Smooth muscle cell (in vitro differentiated cells): Measurements from ENCODE around the gene NR6A1. TPM values are rescaled to one million over a fixed set of nuclear protein-coding genes. Genes with fewer than 3 reads are reported as not detected.

ENCODE experiments used
- DNase-seq: peaks from one replicate; lab custom pipeline; 2025; ENCODE audit not compliant: unreplicated experiment; lab: John Stamatoyannopoulos, UW
- H2AFZ ChIP-seq: fragments of 200-600 bp; sonication (generic); 2 replicates; pipeline ENCODE4 v1.6.0; 2016; ENCODE audit warnings: antibody characterized with exemption, low read depth, mild to moderate bottlenecking
- H3F3A ChIP-seq: fragments of 200-600 bp; sonication (generic); 2 replicates; pipeline ENCODE4 v1.6.0; 2017; ENCODE audit warnings: antibody characterized with exemption, low read depth
- H3K27ac ChIP-seq: fragments of 200-600 bp; sonication (generic); 2 replicates; pipeline ENCODE4 v1.5.1; 2016; ENCODE audit warnings: low read depth, mild to moderate bottlenecking
- H3K27me3 ChIP-seq: fragments of 200-600 bp; sonication (generic); 2 replicates; pipeline ENCODE4 v1.6.1; 2016; ENCODE audit warnings: low read depth, mild to moderate bottlenecking
- H3K36me3 ChIP-seq: fragments of 200-600 bp; sonication (generic); 2 replicates; pipeline ENCODE4 v1.5.1; 2016; ENCODE audit warnings: low read depth
- H3K4me1 ChIP-seq: fragments of 200-600 bp; sonication (generic); 2 replicates; pipeline ENCODE4 v1.5.1; 2016; ENCODE audit warnings: low read depth
- H3K4me2 ChIP-seq: fragments of 200-600 bp; sonication (generic); 2 replicates; pipeline ENCODE4 v1.6.0; 2016; ENCODE audit warnings: mild to moderate bottlenecking
- H3K4me3 ChIP-seq: fragments of 200-600 bp; sonication (generic); 2 replicates; pipeline ENCODE4 v1.5.1; 2016; ENCODE audit warnings: mild to moderate bottlenecking
- H3K79me2 ChIP-seq: fragments of 200-600 bp; sonication (generic); 2 replicates; pipeline ENCODE4 v1.6.0; 2016; ENCODE audit warnings: low read depth, mild to moderate bottlenecking
- H3K9ac ChIP-seq: fragments of 200-600 bp; sonication (generic); 2 replicates; pipeline ENCODE4 v1.6.0; 2016; ENCODE audit warnings: low read depth
- H3K9me3 ChIP-seq: fragments of 200-600 bp; sonication (generic); replicated peaks from 2 replicates; pipeline ENCODE4 v1.5.1; 2016; ENCODE audit warnings: low read depth
- H4K20me1 ChIP-seq: fragments of 200-600 bp; sonication (generic); 2 replicates; pipeline ENCODE4 v1.6.0; 2016; ENCODE audit warnings: low read depth
- CTCF ChIP-seq: fragments of 200-600 bp; sonication (generic); IDR thresholded peaks from 2 replicates; pipeline ENCODE4 v1.5.1; 2017; ENCODE audit warnings: borderline replicate concordance, mild to moderate bottlenecking, antibody characterized with exemption; ENCODE audit not compliant: insufficient read depth, poor library complexity, severe bottlenecking
- WGBS: methylation state at CpG from one replicate; pipeline ENCODE4 v1.1.7; 2016; ENCODE audit warnings: low lambda C conversion rate; 5-methylcytosine and 5-hydroxymethylcytosine counted together
- polyA plus RNA-seq: library from polyadenylated mRNA; unstranded; fragments of >200 nt; fragmentation: Nextera tagmentation; extraction: Ambion mirVana; gene quantifications from 2 replicates; pipeline ENCODE4 v1.2.1, GENCODE V29; 2016
- total RNA-seq: library from RNA; depleted of rRNA; stranded (reverse); fragments of >200 nt; gene quantifications from 2 replicates; pipeline ENCODE4 v1.2.3, GENCODE V29; 2014

Gene NR6A1
- total and polyA plus RNA-seq, 2 experiments from 2014 or later, result 0.17 to 0.31 TPM

- 24% methylated on average over 10 of the region's 10 CpGs for WGBS
- H3K4me3 ChIP-seq, result no peak overlapping the region
- no peaks in the 10 kb centered on the region for H3K36me3 ChIP-seq
- no peaks in the 10 kb centered on the region for H4K20me1 ChIP-seq
- H3K79me2 ChIP-seq, result no peaks in the 10 kb centered on the region
- peaks cover 5% of the 10 kb centered on the region for H3K4me1 ChIP-seq
- DNase-seq, result no peak
- no peaks in the 10 kb centered on the region for H3K27me3 ChIP-seq
- H3K9me3 ChIP-seq, result no peaks in the 10 kb centered on the region
- no peak overlapping the region for H2AFZ ChIP-seq
- H3K27ac ChIP-seq, result peak overlapping the region; percentile 95
- H3F3A ChIP-seq, result peaks cover 22% of the 10 kb centered on the region
- peak overlapping the region; percentile 39 for H3K4me2 ChIP-seq
- TF ChIP-seq CTCF, result no peak
- H3K9ac ChIP-seq, result peak overlapping the region; percentile 75
These were observed 196.4 kb downstream of the NR6A1 start for GRCh38 chr9:124574534-124575375.

- H3K9ac ChIP-seq, result no peak overlapping the region
- no peak overlapping the region for H3K27ac ChIP-seq
- peaks cover 22% of the 10 kb centered on the region for H3F3A ChIP-seq
- H3K4me3 ChIP-seq, result no peak overlapping the region
- DNase-seq, result no peak
- no peaks in the 10 kb centered on the region for H3K27me3 ChIP-seq
- 36% methylated on average over 4 of the region's 4 CpGs for WGBS
- H3K79me2 ChIP-seq, result no peaks in the 10 kb centered on the region
- H3K36me3 ChIP-seq, result no peaks in the 10 kb centered on the region
- H2AFZ ChIP-seq, result no peak overlapping the region
- no peaks in the 10 kb centered on the region for H3K9me3 ChIP-seq
- H3K4me2 ChIP-seq, result no peak overlapping the region
- TF ChIP-seq CTCF, result no peak
- H4K20me1 ChIP-seq, result no peaks in the 10 kb centered on the region
- H3K4me1 ChIP-seq, result peaks cover 11% of the 10 kb centered on the region
These were observed 200.0 kb downstream of the NR6A1 start for GRCh38 chr9:124570942-124571666.

GRCh38 chr9:124569942-124570341, 201.2 kb downstream of the NR6A1 start:
- Histone ChIP-seq H3K27ac (no peak overlapping the region), H3K27me3 (no peaks in the 10 kb centered on the region), H3K9me3 (no peaks in the 10 kb centered on the region), H3K36me3 (no peaks in the 10 kb centered on the region), H3K4me1 (peaks cover 11% of the 10 kb centered on the region), H4K20me1 (no peaks in the 10 kb centered on the region), H3K79me2 (no peaks in the 10 kb centered on the region), H2AFZ (no peak overlapping the region), H3K4me2 (no peak overlapping the region), H3K4me3 (no peak overlapping the region), H3F3A (peaks cover 13% of the 10 kb centered on the region), H3K9ac (no peak overlapping the region)
- 56% methylated on average over 2 of the region's 2 CpGs for WGBS
- DNase-seq, result no peak
- TF ChIP-seq CTCF, result no peak
